ENCODE measurements around the gene RAPGEF4.

The RAPGEF4 gene

GRCh38 chr2:172991031-172991430 lies 255.4 kb downstream of the RAPGEF4 start:
- H3K9ac ChIP-seq (ENCODE audit: low read depth in 1 of 2, low read length in 2 of 2) = no peak overlapping the region

GRCh38 chr2:172993139-172993538 lies 257.5 kb downstream of the RAPGEF4 start:
- no peak overlapping the region for H3K4me3 ChIP-seq (ENCODE audit: low read length in 2 of 2)
- H3K27ac ChIP-seq (ENCODE audit: low read depth in 2 of 2, low read length in 2 of 2) = no peak overlapping the region
- no peaks in the 10 kb centered on the region for H3K9me3 ChIP-seq (ENCODE audit: control insufficient read depth in 2 of 2, low read length in 2 of 2)
- H3K4me1 ChIP-seq (ENCODE audit: control insufficient read depth in 2 of 2, insufficient read depth in 2 of 2, low read length in 2 of 2) = no peaks in the 10 kb centered on the region
- H3K36me3 ChIP-seq (ENCODE audit: control insufficient read depth in 2 of 2, insufficient read depth in 2 of 2, low read length in 2 of 2) = no peaks in the 10 kb centered on the region
- H3K9ac ChIP-seq (ENCODE audit: low read depth in 1 of 2, low read length in 2 of 2) = no peak overlapping the region
- no peaks in the 10 kb centered on the region for H3K27me3 ChIP-seq (ENCODE audit: control insufficient read depth in 2 of 2, insufficient read depth in 2 of 2, low read length in 2 of 2)

More at GRCh38 chr2:172991031-172991430, 255.4 kb downstream of the RAPGEF4 start:
- H3K4me1 ChIP-seq (ENCODE audit: control insufficient read depth in 2 of 2, insufficient read depth in 2 of 2, low read length in 2 of 2) = no peaks in the 10 kb centered on the region
- no peaks in the 10 kb centered on the region for H3K36me3 ChIP-seq (ENCODE audit: control insufficient read depth in 2 of 2, insufficient read depth in 2 of 2, low read length in 2 of 2)
- H3K27me3 ChIP-seq (ENCODE audit: control insufficient read depth in 2 of 2, insufficient read depth in 2 of 2, low read length in 2 of 2) = no peaks in the 10 kb centered on the region
- no peak overlapping the region for H3K4me3 ChIP-seq (ENCODE audit: low read length in 2 of 2)
- H3K9me3 ChIP-seq (ENCODE audit: control insufficient read depth in 2 of 2, low read length in 2 of 2) = no peaks in the 10 kb centered on the region
- no peak overlapping the region for H3K27ac ChIP-seq (ENCODE audit: low read depth in 2 of 2, low read length in 2 of 2)

- no peaks in the 10 kb centered on the region for H3K27me3 ChIP-seq (ENCODE audit: control insufficient read depth in 2 of 2, insufficient read depth in 2 of 2, low read length in 2 of 2)
- H3K27ac ChIP-seq (ENCODE audit: low read depth in 2 of 2, low read length in 2 of 2) = no peak overlapping the region
- no peak overlapping the region for H3K4me3 ChIP-seq (ENCODE audit: low read length in 2 of 2)
- no peaks in the 10 kb centered on the region for H3K9me3 ChIP-seq (ENCODE audit: control insufficient read depth in 2 of 2, low read length in 2 of 2)
- no peak overlapping the region for H3K9ac ChIP-seq (ENCODE audit: low read depth in 1 of 2, low read length in 2 of 2)
- H3K4me1 ChIP-seq (ENCODE audit: control insufficient read depth in 2 of 2, insufficient read depth in 2 of 2, low read length in 2 of 2) = no peaks in the 10 kb centered on the region
- H3K36me3 ChIP-seq (ENCODE audit: control insufficient read depth in 2 of 2, insufficient read depth in 2 of 2, low read length in 2 of 2) = no peaks in the 10 kb centered on the region
Measured at GRCh38 chr2:172993931-172994717, 258.5 kb downstream of the RAPGEF4 start.

GRCh38 chr2:172994864-172995263 lies 259.2 kb downstream of the RAPGEF4 start:
- Histone ChIP-seq H3K4me3 (ENCODE audit: low read length in 2 of 2) (no peak overlapping the region), H3K9ac (ENCODE audit: low read depth in 1 of 2, low read length in 2 of 2) (no peak overlapping the region), H3K27ac (ENCODE audit: low read depth in 2 of 2, low read length in 2 of 2) (no peak overlapping the region), H3K36me3 (ENCODE audit: control insufficient read depth in 2 of 2, insufficient read depth in 2 of 2, low read length in 2 of 2) (no peaks in the 10 kb centered on the region), H3K27me3 (ENCODE audit: control insufficient read depth in 2 of 2, insufficient read depth in 2 of 2, low read length in 2 of 2) (no peaks in the 10 kb centered on the region), H3K9me3 (ENCODE audit: control insufficient read depth in 2 of 2, low read length in 2 of 2) (no peaks in the 10 kb centered on the region), H3K4me1 (ENCODE audit: control insufficient read depth in 2 of 2, insufficient read depth in 2 of 2, low read length in 2 of 2) (no peaks in the 10 kb centered on the region)

GRCh38 chr2:172995323-172996244 lies 259.9 kb downstream of the RAPGEF4 start:
- no peaks in the 10 kb centered on the region for H3K4me1 ChIP-seq (ENCODE audit: control insufficient read depth in 2 of 2, insufficient read depth in 2 of 2, low read length in 2 of 2)
- no peaks in the 10 kb centered on the region for H3K27me3 ChIP-seq (ENCODE audit: control insufficient read depth in 2 of 2, insufficient read depth in 2 of 2, low read length in 2 of 2)
- H3K36me3 ChIP-seq (ENCODE audit: control insufficient read depth in 2 of 2, insufficient read depth in 2 of 2, low read length in 2 of 2) = no peaks in the 10 kb centered on the region
- H3K27ac ChIP-seq (ENCODE audit: low read depth in 2 of 2, low read length in 2 of 2) = no peak overlapping the region
- no peak overlapping the region for H3K4me3 ChIP-seq (ENCODE audit: low read length in 2 of 2)
- no peaks in the 10 kb centered on the region for H3K9me3 ChIP-seq (ENCODE audit: control insufficient read depth in 2 of 2, low read length in 2 of 2)
- H3K9ac ChIP-seq (ENCODE audit: low read depth in 1 of 2, low read length in 2 of 2) = no peak overlapping the region

- H3K4me3 ChIP-seq (ENCODE audit: low read length in 2 of 2) = no peak overlapping the region
- H3K36me3 ChIP-seq (ENCODE audit: control insufficient read depth in 2 of 2, insufficient read depth in 2 of 2, low read length in 2 of 2) = no peaks in the 10 kb centered on the region
- H3K9ac ChIP-seq (ENCODE audit: low read depth in 1 of 2, low read length in 2 of 2) = no peak overlapping the region
- H3K27ac ChIP-seq (ENCODE audit: low read depth in 2 of 2, low read length in 2 of 2) = peak overlapping the region in 1 of 2 donors; percentile 5
- no peaks in the 10 kb centered on the region for H3K4me1 ChIP-seq (ENCODE audit: control insufficient read depth in 2 of 2, insufficient read depth in 2 of 2, low read length in 2 of 2)
- H3K27me3 ChIP-seq (ENCODE audit: control insufficient read depth in 2 of 2, insufficient read depth in 2 of 2, low read length in 2 of 2) = no peaks in the 10 kb centered on the region
- H3K9me3 ChIP-seq (ENCODE audit: control insufficient read depth in 2 of 2, low read length in 2 of 2) = no peaks in the 10 kb centered on the region
Measured at GRCh38 chr2:172996387-172996961, 260.8 kb downstream of the RAPGEF4 start.

- no peaks in the 10 kb centered on the region for H3K36me3 ChIP-seq (ENCODE audit: control insufficient read depth in 2 of 2, insufficient read depth in 2 of 2, low read length in 2 of 2)
Measured at GRCh38 chr2:172997031-172997430, 261.4 kb downstream of the RAPGEF4 start.

GRCh38 chr2:172998547-172999272 lies 263.1 kb downstream of the RAPGEF4 start:
- no peaks in the 10 kb centered on the region for H3K27me3 ChIP-seq (ENCODE audit: control insufficient read depth in 2 of 2, insufficient read depth in 2 of 2, low read length in 2 of 2)
- H3K4me1 ChIP-seq (ENCODE audit: control insufficient read depth in 2 of 2, insufficient read depth in 2 of 2, low read length in 2 of 2) = no peaks in the 10 kb centered on the region
- H3K36me3 ChIP-seq (ENCODE audit: control insufficient read depth in 2 of 2, insufficient read depth in 2 of 2, low read length in 2 of 2) = no peaks in the 10 kb centered on the region
- H3K27ac ChIP-seq (ENCODE audit: low read depth in 2 of 2, low read length in 2 of 2) = no peak overlapping the region
- H3K9me3 ChIP-seq (ENCODE audit: control insufficient read depth in 2 of 2, low read length in 2 of 2) = no peaks in the 10 kb centered on the region
- H3K9ac ChIP-seq (ENCODE audit: low read depth in 1 of 2, low read length in 2 of 2) = no peak overlapping the region
- H3K4me3 ChIP-seq (ENCODE audit: low read length in 2 of 2) = no peak overlapping the region

More at GRCh38 chr2:172997031-172997430, 261.4 kb downstream of the RAPGEF4 start:
- H3K4me3 ChIP-seq (ENCODE audit: low read length in 2 of 2) = no peak overlapping the region
- H3K27me3 ChIP-seq (ENCODE audit: control insufficient read depth in 2 of 2, insufficient read depth in 2 of 2, low read length in 2 of 2) = no peaks in the 10 kb centered on the region
- H3K27ac ChIP-seq (ENCODE audit: low read depth in 2 of 2, low read length in 2 of 2) = no peak overlapping the region
- no peak overlapping the region for H3K9ac ChIP-seq (ENCODE audit: low read depth in 1 of 2, low read length in 2 of 2)
- no peaks in the 10 kb centered on the region for H3K9me3 ChIP-seq (ENCODE audit: control insufficient read depth in 2 of 2, low read length in 2 of 2)
- no peaks in the 10 kb centered on the region for H3K4me1 ChIP-seq (ENCODE audit: control insufficient read depth in 2 of 2, insufficient read depth in 2 of 2, low read length in 2 of 2)

GRCh38 chr2:172999641-173000386 lies 264.2 kb downstream of the RAPGEF4 start:
- Histone ChIP-seq H3K27ac (ENCODE audit: low read depth in 2 of 2, low read length in 2 of 2) (no peak overlapping the region), H3K9ac (ENCODE audit: low read depth in 1 of 2, low read length in 2 of 2) (no peak overlapping the region), H3K27me3 (ENCODE audit: control insufficient read depth in 2 of 2, insufficient read depth in 2 of 2, low read length in 2 of 2) (no peaks in the 10 kb centered on the region), H3K9me3 (ENCODE audit: control insufficient read depth in 2 of 2, low read length in 2 of 2) (no peaks in the 10 kb centered on the region), H3K4me1 (ENCODE audit: control insufficient read depth in 2 of 2, insufficient read depth in 2 of 2, low read length in 2 of 2) (no peaks in the 10 kb centered on the region), H3K4me3 (ENCODE audit: low read length in 2 of 2) (no peak overlapping the region), H3K36me3 (ENCODE audit: control insufficient read depth in 2 of 2, insufficient read depth in 2 of 2, low read length in 2 of 2) (no peaks in the 10 kb centered on the region)
